BLaER1 (cell line): ENCODE measurements around the gene CYSRT1.
A peak's percentile ranks its signal among the peaks of the same experiment; 100 is the strongest.

Experiments used
- H3K27ac ChIP-seq: shearing (Covaris generic); formaldehyde crosslinking; 2 replicates; pipeline ENCODE4 v1.8.1; 2022
- H3K27me3 ChIP-seq: shearing (Covaris generic); formaldehyde crosslinking; 2 replicates; pipeline ENCODE4 v1.8.1; 2022
- H3K36me3 ChIP-seq: shearing (Covaris generic); formaldehyde crosslinking; 2 replicates; pipeline ENCODE4 v1.8.1; 2022
- H3K4me1 ChIP-seq: shearing (Covaris generic); formaldehyde crosslinking; 2 replicates; pipeline ENCODE4 v1.8.1; 2022
- H3K4me2 ChIP-seq: shearing (Covaris generic); formaldehyde crosslinking; 2 replicates; pipeline ENCODE4 v1.8.1; 2022
- H3K4me3 ChIP-seq: shearing (Covaris generic); formaldehyde crosslinking; 2 replicates; pipeline ENCODE4 v1.8.1; 2022
- H3K9ac ChIP-seq: shearing (Covaris generic); formaldehyde crosslinking; 2 replicates; pipeline ENCODE4 v1.8.1; 2022
- H3K9me3 ChIP-seq: shearing (Covaris generic); formaldehyde crosslinking; 2 replicates; pipeline ENCODE4 v1.8.1; 2022
- H4K20me1 ChIP-seq: shearing (Covaris generic); formaldehyde crosslinking; 2 replicates; pipeline ENCODE4 v1.8.1; 2022
- Cebpa-rat ChIP-seq: shearing (Covaris generic); IDR thresholded peaks from 2 replicates; pipeline ENCODE4 v1.8.1; 2022

The CYSRT1 gene

GRCh38 chr9:137195525-137196220 is 29.3 kb upstream of the CYSRT1 start:
- Histone ChIP-seq H3K4me2 (no peak overlapping the region), H3K9ac (peak overlapping the region; percentile 48; the same call in 1 of the 2 replicates), H3K36me3 (peaks cover 32% of the 10 kb centered on the region), H3K4me1 (peaks cover 69% of the 10 kb centered on the region), H4K20me1 (peaks cover 84% of the 10 kb centered on the region), H3K27me3 (peaks cover 4% of the 10 kb centered on the region; the same call in 1 of the 2 replicates), H3K9me3 (no peaks in the 10 kb centered on the region), H3K4me3 (no peak overlapping the region), H3K27ac (peak overlapping the region; percentile 30; the same call in 1 of the 2 replicates)
- TF ChIP-seq Cebpa-rat, result no peak

- Histone ChIP-seq H3K4me2 (peak overlapping the region; percentile 100), H3K4me3 (peak overlapping the region; percentile 17; the same call in 1 of the 2 replicates), H3K4me1 (peaks cover 67% of the 10 kb centered on the region)
Measured at GRCh38 chr9:137198051-137198901, 26.7 kb upstream of the CYSRT1 start.

GRCh38 chr9:137198902-137199283 is 26.1 kb upstream of the CYSRT1 start:
- H3K9ac ChIP-seq, result peak overlapping the region; percentile 69
- H3K9me3 ChIP-seq, result no peaks in the 10 kb centered on the region
- no peak overlapping the region for H3K27ac ChIP-seq
- H3K4me2 ChIP-seq, result peak overlapping the region; percentile 100
- no peak for TF ChIP-seq Cebpa-rat
- H4K20me1 ChIP-seq, result peaks cover 84% of the 10 kb centered on the region
- peaks cover 4% of the 10 kb centered on the region; the same call in 1 of the 2 replicates for H3K36me3 ChIP-seq
- peaks cover 67% of the 10 kb centered on the region for H3K4me1 ChIP-seq
- H3K4me3 ChIP-seq, result peak overlapping the region; percentile 88; the same call in 1 of the 2 replicates
- peaks cover 4% of the 10 kb centered on the region; the same call in 1 of the 2 replicates for H3K27me3 ChIP-seq

More at GRCh38 chr9:137198051-137198901, 26.7 kb upstream of the CYSRT1 start:
- Histone ChIP-seq H3K27me3 (peaks cover 4% of the 10 kb centered on the region; the same call in 1 of the 2 replicates), H3K36me3 (peaks cover 6% of the 10 kb centered on the region; the same call in 1 of the 2 replicates), H4K20me1 (peaks cover 84% of the 10 kb centered on the region), H3K27ac (0 out of 2 replicates have a peak overlapping the region, but pooled peaks have one; percentile 22), H3K9me3 (no peaks in the 10 kb centered on the region), H3K9ac (peak overlapping the region; percentile 69)
- no peak for TF ChIP-seq Cebpa-rat

- Histone ChIP-seq H3K36me3 (peaks cover 4% of the 10 kb centered on the region; the same call in 1 of the 2 replicates), H3K4me1 (peaks cover 67% of the 10 kb centered on the region), H3K9me3 (no peaks in the 10 kb centered on the region), H3K4me3 (peak overlapping the region; percentile 88), H4K20me1 (peaks cover 84% of the 10 kb centered on the region), H3K9ac (peak overlapping the region; percentile 69), H3K4me2 (peak overlapping the region; percentile 100), H3K27ac (no peak overlapping the region), H3K27me3 (peaks cover 4% of the 10 kb centered on the region; the same call in 1 of the 2 replicates)
- TF ChIP-seq Cebpa-rat, result no peak
Measured at GRCh38 chr9:137199411-137200121, 25.4 kb upstream of the CYSRT1 start.

- peak within 1 kb of the TSS; percentile 100 for H3K4me2 ChIP-seq
- H3K9me3 ChIP-seq, result no peaks in the 10 kb centered on the region
- no peaks in the 10 kb centered on the region; the same call in 1 of the 2 replicates for H3K36me3 ChIP-seq
- H3K4me3 ChIP-seq, result peak within 1 kb of the TSS; percentile 88
- H3K9ac ChIP-seq, result peak within 1 kb of the TSS; percentile 86
- H4K20me1 ChIP-seq, result peaks cover 81% of the 10 kb centered on the region
- H3K27ac ChIP-seq, result peak within 1 kb of the TSS; percentile 83
- H3K4me1 ChIP-seq, result peaks cover 69% of the 10 kb centered on the region
- TF ChIP-seq Cebpa-rat, result no peak
- peaks cover 4% of the 10 kb centered on the region; the same call in 1 of the 2 replicates for H3K27me3 ChIP-seq
Measured at GRCh38 chr9:137200311-137201204, 24.4 kb upstream of the CYSRT1 start, which contains the start of gene TPRN. TSS of gene TPRN (minus strand) at chr9:137200741. CDS start at chr9:137200711, 30 bp downstream.

GRCh38 chr9:137201205-137201868 is 23.6 kb upstream of the CYSRT1 start:
- peak overlapping the region; percentile 100 for H3K4me2 ChIP-seq
- peak overlapping the region; percentile 88 for H3K4me3 ChIP-seq
- peak overlapping the region; percentile 86 for H3K9ac ChIP-seq
- H3K4me1 ChIP-seq, result peaks cover 74% of the 10 kb centered on the region
- H4K20me1 ChIP-seq, result peaks cover 81% of the 10 kb centered on the region
- TF ChIP-seq Cebpa-rat, result no peak
- H3K27ac ChIP-seq, result peak overlapping the region; percentile 83
- H3K9me3 ChIP-seq, result no peaks in the 10 kb centered on the region
- H3K27me3 ChIP-seq, result peaks cover 4% of the 10 kb centered on the region; the same call in 1 of the 2 replicates
- H3K36me3 ChIP-seq, result no peaks in the 10 kb centered on the region; the same call in 1 of the 2 replicates

- Histone ChIP-seq H4K20me1 (peaks cover 77% of the 10 kb centered on the region), H3K27ac (peak overlapping the region; percentile 41), H3K4me1 (peaks cover 78% of the 10 kb centered on the region), H3K9me3 (no peaks in the 10 kb centered on the region), H3K9ac (peak overlapping the region; percentile 56; the same call in 1 of the 2 replicates), H3K4me3 (no peak overlapping the region), H3K36me3 (peaks cover 12% of the 10 kb centered on the region), H3K27me3 (peaks cover 4% of the 10 kb centered on the region; the same call in 1 of the 2 replicates), H3K4me2 (peak overlapping the region; percentile 100)
- no peak for TF ChIP-seq Cebpa-rat
Measured at GRCh38 chr9:137202966-137203365, 22.0 kb upstream of the CYSRT1 start.

- Histone ChIP-seq H3K9me3 (no peaks in the 10 kb centered on the region), H3K27me3 (no peaks in the 10 kb centered on the region), H3K36me3 (peaks cover 25% of the 10 kb centered on the region), H3K4me1 (peaks cover 64% of the 10 kb centered on the region), H3K4me3 (peak overlapping the region; percentile 84), H4K20me1 (peaks cover 59% of the 10 kb centered on the region), H3K4me2 (peak overlapping the region; percentile 100), H3K27ac (peak overlapping the region; percentile 91), H3K9ac (peak overlapping the region; percentile 91)
- no peak for TF ChIP-seq Cebpa-rat
Measured at GRCh38 chr9:137204731-137205125, 20.2 kb upstream of the CYSRT1 start.
